ENCODE measurements around the gene GOLGA7B. TPM values are rescaled to one million over a fixed set of nuclear protein-coding genes. Genes with fewer than 3 reads are reported as not detected.

GOLGA7B gene
- total RNA-seq = 0.12 and 0.43 TPM in 2 replicates

GRCh38 chr10:97849687-97850402 lies at the start of gene GOLGA7B:
Gene GOLGA7B, plus strand, starts transcription at chr10:97849843. Its CDS starts 461 bp downstream, at chr10:97850304.
- no peak for DNase-seq (ENCODE audit: low read depth)

GRCh38 chr10:97800474-97800873 lies 49.2 kb upstream of the GOLGA7B start:
- no peak for TF ChIP-seq CTCF (conservative IDR thresholded peaks at IDR 0.05; ENCODE audit: low read depth, low read length)
- H3K4me3 ChIP-seq (ENCODE audit: low read depth, low read length) = no peak overlapping the region
- DNase-seq (ENCODE audit: low read depth) = no peak

More at GRCh38 chr10:97849687-97850402, at the start of gene GOLGA7B:
- peak within 1 kb of the TSS; percentile 63 for H3K4me3 ChIP-seq (ENCODE audit: low read depth, low read length)
- TF ChIP-seq CTCF (conservative IDR thresholded peaks at IDR 0.05; ENCODE audit: low read depth, low read length) = no peak

- TF ChIP-seq CTCF (conservative IDR thresholded peaks at IDR 0.05; ENCODE audit: low read depth, low read length) = no peak
- no peak overlapping the region for H3K4me3 ChIP-seq (ENCODE audit: low read depth, low read length)
- no peak for DNase-seq (ENCODE audit: low read depth)
These were observed 48.2 kb upstream of the GOLGA7B start for GRCh38 chr10:97801422-97801821.

GRCh38 chr10:97805096-97805884 lies 44.4 kb upstream of the GOLGA7B start:
- H3K4me3 ChIP-seq (ENCODE audit: low read depth, low read length) = no peak overlapping the region
- DNase-seq (ENCODE audit: low read depth) = no peak
- TF ChIP-seq CTCF (conservative IDR thresholded peaks at IDR 0.05; ENCODE audit: low read depth, low read length) = no peak

- DNase-seq (ENCODE audit: low read depth) = no peak
- TF ChIP-seq CTCF (conservative IDR thresholded peaks at IDR 0.05; ENCODE audit: low read depth, low read length) = no peak
These were observed 43.7 kb upstream of the GOLGA7B start for GRCh38 chr10:97805949-97806348.

GRCh38 chr10:97810446-97810845 lies 39.2 kb upstream of the GOLGA7B start:
- no peak for TF ChIP-seq CTCF (conservative IDR thresholded peaks at IDR 0.05; ENCODE audit: low read depth, low read length)
- no peak for DNase-seq (ENCODE audit: low read depth)
- H3K4me3 ChIP-seq (ENCODE audit: low read depth, low read length) = no peak overlapping the region

More at GRCh38 chr10:97805949-97806348, 43.7 kb upstream of the GOLGA7B start:
- H3K4me3 ChIP-seq (ENCODE audit: low read depth, low read length) = no peak overlapping the region

Measured in epithelial cell of proximal tubule (primary cell).